Measurements from ENCODE around the gene ALOX5.

DNA sequence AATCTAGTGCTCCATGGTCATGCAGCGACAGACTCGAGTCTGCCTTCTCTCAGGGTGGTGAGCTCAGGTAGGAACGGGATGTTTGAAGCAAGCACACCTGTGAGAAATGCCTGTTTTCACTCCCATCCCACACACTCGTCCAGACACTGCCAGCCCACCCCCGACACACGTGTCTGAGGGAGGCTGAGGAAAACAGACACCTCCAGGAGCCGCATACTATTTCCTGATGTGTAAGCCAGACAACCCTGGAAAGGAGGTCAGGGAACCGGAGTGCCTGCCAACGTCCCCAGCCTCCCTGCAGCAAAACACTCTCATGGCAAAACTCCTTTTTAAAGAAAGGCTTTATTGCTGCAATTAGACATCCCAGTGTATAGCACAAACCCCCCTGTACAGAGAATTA lies 80.2 kb downstream of the ALOX5 start:
- TF ChIP-seq CTCF (conservative IDR thresholded peaks at IDR 0.05; ENCODE audit: low read depth, low read length) (no peak), EZH2 (IDR thresholded peaks at IDR 0.05; ENCODE audit: borderline replicate concordance, low read depth, low read length, poor library complexity, severe bottlenecking) (no peak)
